Measurements from ENCODE around the gene SLC36A3. TPM values are rescaled to one million over a fixed set of nuclear protein-coding genes. Genes with fewer than 3 reads are reported as not detected.

Gene SLC36A3
- total and polyA plus RNA-seq, 2 of the 8 experiments (the other 6 are each of a cell fraction or from before 2014, with no cell fraction given): not detected

GRCh38 chr5:151347369-151347768 lies 43.8 kb upstream of the SLC36A3 start, which contains the start of gene SLC36A2:
SLC36A2 (minus strand) TSS chr5:151347559; CDS start chr5:151347460, 99 bp downstream.
- H4K5ac ChIP-seq (ENCODE audit: insufficient read length, low read depth, low read length): no peak within 1 kb of the TSS
- H2BK120ac ChIP-seq (replicated peaks; ENCODE audit: low read depth, low read length): no peak within 1 kb of the TSS
- no peak for FAIRE-seq
- no peaks in the 10 kb centered on the region for H3K36me3 ChIP-seq (ENCODE audit: control insufficient read depth in 2 of 4, insufficient read depth in 4 of 4, low read length in 3 of 4)
- H3K9ac ChIP-seq (replicated peaks in 1 of 4; ENCODE audit: extremely low read depth in 1 of 4, low read depth in 3 of 4, low read length in 3 of 4): no peak within 1 kb of the TSS
- 88% methylated on average over 7 of the region's 8 CpGs; no CpG with 5 or more reads in 1 of the 2 experiments for WGBS, 2 experiments (ENCODE audit: extremely low coverage in 1 of 2, insufficient coverage in 1 of 2, insufficient read length in 1 of 2, insufficient replicate concordance in 2 of 2, low coverage in 1 of 2, low lambda C conversion rate in 2 of 2, missing lambda C conversion rate in 1 of 2)
- H2BK5ac ChIP-seq (ENCODE audit: low read depth, low read length): no peak within 1 kb of the TSS
- H3K14ac ChIP-seq (ENCODE audit: insufficient read length): no peak within 1 kb of the TSS
- peaks cover 4 to 22% (median 18%) of the 10 kb centered on the region in 4 experiments; a peak in 5 of 7 replicates for H3K4me1 ChIP-seq (replicated peaks in 1 of 4; ENCODE audit: control insufficient read depth in 3 of 4, insufficient read depth in 4 of 4, low read length in 3 of 4)
- H4K8ac ChIP-seq (ENCODE audit: extremely low read depth, insufficient read depth, low read length): no peak within 1 kb of the TSS
- H3K27ac ChIP-seq (ENCODE audit: low read depth, low read length): no peak within 1 kb of the TSS
- H2AFZ ChIP-seq (ENCODE audit: low read length): no peak within 1 kb of the TSS
- no peak within 1 kb of the TSS for H3K4me3 ChIP-seq (ENCODE audit: extremely low read depth in 1 of 4, insufficient read depth in 2 of 4, low read depth in 3 of 4, low read length in 4 of 4)
- H3K56ac ChIP-seq (replicated peaks; ENCODE audit: insufficient read length, low read depth, low read length): no peak within 1 kb of the TSS
- no peaks in the 10 kb centered on the region for H3K9me3 ChIP-seq (ENCODE audit: insufficient read depth in 2 of 2, low read depth in 1 of 2, low read length in 1 of 2)
- H4K91ac ChIP-seq (replicated peaks; ENCODE audit: insufficient read length, low read length): no peak within 1 kb of the TSS
- ChIA-PET POLR2A (ENCODE audit: partially characterized antibody) (interaction anchor here (0.8 kb wide), 1 partner anchor 13 kb away, joined by 3 read pairs; no protein-coding TSS in a partner anchor), CTCF (ENCODE audit: partially characterized antibody) (interaction anchor here (1.0 to 3.1 kb wide), 8 partner anchors 11 to 337 kb away, joined by 3 to 18 read pairs (median 5); no protein-coding TSS in a partner anchor)
- H4K20me1 ChIP-seq (replicated peaks in 1 of 2; ENCODE audit: control insufficient read depth in 1 of 2, insufficient read depth in 2 of 2, low read length in 2 of 2): no peaks in the 10 kb centered on the region
- H3K23me2 ChIP-seq (ENCODE audit: low read depth, low read length): no peaks in the 10 kb centered on the region
- no peak for TF ChIP-seq NANOG (IDR thresholded peaks at IDR 0.05; ENCODE audit: insufficient read depth, low read depth, low read length, poor library complexity, severe bottlenecking)
- no peak for TF ChIP-seq SRF (IDR thresholded peaks at IDR 0.05; ENCODE audit: low read depth, low read length)
- TF ChIP-seq E2F6 (IDR thresholded peaks at IDR 0.05): no peak
- no peak for TF ChIP-seq TAF1 (IDR thresholded peaks at IDR 0.05; ENCODE audit: low read depth, low read length)
- no peak for TF ChIP-seq TAF7 (optimal IDR thresholded peaks at IDR 0.05; ENCODE audit: borderline replicate concordance, low read depth, low read length)
- no peak for TF ChIP-seq PHF8 (conservative IDR thresholded peaks at IDR 0.05; ENCODE audit: low read depth, low read length)
- no peak for TF ChIP-seq KDM5A (IDR thresholded peaks at IDR 0.05; ENCODE audit: low read length)
- peak within 1 kb of the TSS in 1 of 2 experiments; percentile 17; a peak in 1 of 4 replicates for H3K4me2 ChIP-seq (ENCODE audit: insufficient read depth in 1 of 2, low read depth in 2 of 2, low read length in 2 of 2)
- no peak within 1 kb of the TSS for H3K18ac ChIP-seq (ENCODE audit: extremely low read depth, low read length)
- no peak within 1 kb of the TSS for H2AK5ac ChIP-seq (ENCODE audit: low read depth, low read length)
- H2BK15ac ChIP-seq (ENCODE audit: low read length): no peak within 1 kb of the TSS
- no peak within 1 kb of the TSS for H2BK20ac ChIP-seq (ENCODE audit: low read length)
- no peaks in the 10 kb centered on the region for H3K79me1 ChIP-seq (ENCODE audit: low read depth, low read length)
- no peaks in the 10 kb centered on the region for H3K79me2 ChIP-seq (ENCODE audit: control insufficient read depth in 1 of 2, insufficient read depth in 2 of 2, low read length in 2 of 2)
- no peak within 1 kb of the TSS; the same call in 1 of the 2 replicates for H2BK12ac ChIP-seq (ENCODE audit: low read depth, low read length)
- peaks cover 1 to 24% (median 15%) of the 10 kb centered on the region in 4 experiments; a peak in 6 of 7 replicates for H3K27me3 ChIP-seq (replicated peaks in 1 of 4; ENCODE audit: control insufficient read depth in 3 of 4, extremely low read depth in 1 of 4, insufficient read depth in 3 of 4, low read length in 3 of 4)
- H3K4ac ChIP-seq (replicated peaks; ENCODE audit: insufficient read length, low read depth, low read length): no peak within 1 kb of the TSS
- no peak within 1 kb of the TSS for H3K23ac ChIP-seq (ENCODE audit: insufficient read length)
- DNase-seq (ENCODE audit: low read depth in 1 of 2, low spot score in 2 of 2): no peak

Data from H1 (cell line).